ENCODE data around the gene OXLD1.
"Not testable (repeated sequence)": the region's sequence is repeated elsewhere in the genome, so short reads cannot be mapped to it uniquely, and the experiment has no call there.

The OXLD1 gene

DNA sequence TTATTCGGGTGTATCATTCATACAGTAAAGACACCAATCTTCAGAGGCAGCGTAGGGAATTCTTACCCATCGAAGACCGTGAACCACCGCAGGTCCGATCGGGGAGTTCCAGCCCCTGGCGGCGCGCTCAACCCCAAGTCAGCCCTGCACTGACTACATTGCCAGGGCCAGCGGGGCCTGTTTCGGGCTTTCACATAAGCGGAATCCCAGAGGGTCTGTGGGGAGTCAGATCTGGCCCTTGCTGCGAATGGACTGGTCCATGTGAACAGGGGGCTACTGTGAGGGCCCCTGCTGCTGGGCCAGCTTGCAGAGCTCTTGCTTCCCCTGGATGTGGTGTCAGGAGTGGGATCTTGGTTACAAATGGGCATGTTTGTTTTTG lies 17.7 kb downstream of the OXLD1 start:
- no peak for DNase-seq

DNA sequence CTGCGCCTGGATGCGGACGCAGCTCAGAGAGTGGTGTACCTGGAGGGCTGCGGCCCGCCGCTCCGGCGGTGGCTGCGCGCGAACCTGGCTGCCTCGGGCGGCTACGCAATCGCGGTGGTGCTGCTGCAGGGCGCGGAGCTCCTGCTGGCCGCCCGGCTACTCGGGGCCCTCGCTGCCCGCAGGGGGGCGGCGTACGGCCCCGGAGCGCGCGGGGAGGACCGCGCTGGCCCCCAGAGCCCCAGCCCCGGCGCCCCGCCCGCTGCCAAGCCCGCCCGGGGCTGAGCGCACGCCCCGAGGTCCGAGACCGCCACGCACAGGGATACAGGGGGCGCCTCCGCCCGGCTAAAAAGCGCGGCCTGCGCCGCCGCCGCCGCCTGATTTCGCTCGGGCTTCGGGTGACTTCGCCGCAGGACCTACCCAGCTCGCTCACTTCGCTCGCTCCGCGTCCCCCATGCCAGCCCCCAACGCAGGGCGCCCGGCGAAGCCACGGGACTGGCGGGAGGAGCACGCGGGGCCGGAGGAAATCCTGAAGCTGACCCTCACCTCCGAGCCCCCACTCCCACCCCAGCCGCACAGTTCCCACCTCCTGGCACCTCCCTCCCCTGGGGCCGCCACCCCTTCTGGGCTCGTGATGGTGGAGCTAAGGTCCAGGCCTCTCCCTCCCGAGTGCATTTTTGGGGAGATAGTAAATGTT lies 18.2 kb downstream of the OXLD1 start:
- no peak for DNase-seq

DNA sequence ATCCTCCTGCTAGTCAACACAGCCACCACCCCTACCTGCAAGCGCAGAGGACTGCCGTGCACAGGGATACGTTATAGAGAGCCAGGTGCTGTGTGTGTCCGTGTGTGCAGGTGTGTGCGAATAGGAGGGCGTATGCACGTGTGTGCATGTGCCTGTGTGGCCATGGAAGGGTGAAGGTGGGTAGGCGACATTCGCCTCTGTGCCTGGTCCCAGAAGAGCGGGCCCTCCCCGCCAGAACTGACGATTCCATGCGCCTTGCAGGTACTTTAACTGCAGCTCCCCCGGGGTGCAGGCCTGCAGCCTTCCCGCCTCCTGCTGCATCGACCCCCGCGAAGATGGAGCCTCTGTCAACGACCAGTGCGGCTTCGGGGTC lies 18.8 kb downstream of the OXLD1 start:
- DNase-seq = no peak

DNA sequence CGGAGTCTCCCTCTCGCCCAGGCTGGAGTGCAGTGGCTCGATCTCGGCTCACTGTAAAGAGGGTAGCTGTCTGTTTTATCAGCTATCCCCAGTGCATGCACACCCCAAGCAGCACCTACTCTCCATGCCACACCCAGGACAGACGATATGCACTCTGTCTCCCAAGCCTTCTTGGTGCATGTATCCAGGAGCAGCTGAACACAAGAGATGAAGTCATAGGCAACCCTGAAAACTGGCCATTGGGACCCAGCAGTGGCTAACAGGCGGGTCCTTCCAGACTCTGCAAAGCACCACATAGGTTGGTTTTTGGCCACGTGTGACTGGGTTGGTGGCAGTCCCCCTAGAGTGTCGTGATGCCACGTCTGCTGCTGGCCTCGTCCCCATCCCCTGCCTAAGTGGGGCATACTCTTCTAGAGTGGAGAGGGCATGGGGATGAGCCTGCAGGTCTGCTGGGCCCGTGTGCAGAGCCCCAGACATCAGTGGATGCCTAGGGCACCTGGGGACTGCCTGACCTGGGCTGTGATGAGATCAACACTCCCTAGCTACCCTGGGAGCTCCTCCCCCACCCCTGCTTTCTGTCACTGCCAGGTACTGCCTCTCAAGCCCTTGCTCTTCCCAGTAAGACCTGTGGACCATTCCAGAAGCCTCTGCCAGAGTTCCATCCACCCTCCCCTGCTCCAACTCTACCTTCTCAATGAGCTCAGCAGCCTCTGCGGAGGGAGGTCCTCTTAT lies 19.4 kb downstream of the OXLD1 start:
- DNase-seq = no peak

DNA sequence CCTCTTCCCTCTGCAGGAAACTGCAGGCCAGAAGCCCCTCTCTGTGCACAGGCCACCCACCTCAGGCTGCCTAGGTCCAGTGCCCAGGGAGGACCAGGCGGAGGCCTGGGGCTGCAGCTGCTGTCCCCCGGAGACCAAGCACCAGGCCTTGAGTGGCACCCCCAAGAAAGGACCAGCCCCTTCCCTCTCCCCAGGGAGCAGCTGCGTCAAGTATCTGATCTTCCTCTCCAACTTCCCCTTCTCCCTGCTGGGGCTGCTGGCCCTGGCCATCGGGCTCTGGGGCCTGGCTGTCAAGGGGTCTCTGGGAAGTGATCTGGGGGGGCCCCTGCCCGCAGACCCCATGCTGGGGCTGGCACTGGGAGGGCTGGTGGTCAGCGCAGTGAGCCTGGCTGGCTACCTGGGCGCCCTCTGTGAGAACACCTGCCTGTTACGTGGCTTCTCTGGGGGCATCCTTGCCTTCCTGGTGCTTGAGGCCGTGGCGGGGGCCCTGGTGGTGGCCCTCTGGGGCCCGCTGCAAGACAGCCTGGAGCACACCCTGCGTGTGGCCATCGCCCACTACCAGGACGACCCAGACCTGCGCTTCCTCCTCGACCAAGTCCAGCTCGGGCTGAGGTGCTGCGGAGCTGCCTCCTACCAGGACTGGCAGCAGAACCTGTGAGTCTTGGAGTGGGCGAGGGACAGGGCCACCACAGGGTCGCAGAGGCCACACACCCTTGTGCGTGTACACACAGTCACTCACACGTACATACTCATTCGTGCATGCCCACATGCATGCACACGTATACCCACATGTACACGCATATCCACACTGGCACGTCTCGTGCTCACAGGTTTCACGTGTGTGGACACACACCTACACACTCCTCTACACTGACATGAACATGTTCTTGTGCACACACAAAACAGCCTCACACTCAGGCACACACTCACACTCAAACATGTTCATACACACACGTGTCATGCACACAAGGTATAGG lies 21.1 kb downstream of the OXLD1 start:
- DNase-seq = no peak

DNA sequence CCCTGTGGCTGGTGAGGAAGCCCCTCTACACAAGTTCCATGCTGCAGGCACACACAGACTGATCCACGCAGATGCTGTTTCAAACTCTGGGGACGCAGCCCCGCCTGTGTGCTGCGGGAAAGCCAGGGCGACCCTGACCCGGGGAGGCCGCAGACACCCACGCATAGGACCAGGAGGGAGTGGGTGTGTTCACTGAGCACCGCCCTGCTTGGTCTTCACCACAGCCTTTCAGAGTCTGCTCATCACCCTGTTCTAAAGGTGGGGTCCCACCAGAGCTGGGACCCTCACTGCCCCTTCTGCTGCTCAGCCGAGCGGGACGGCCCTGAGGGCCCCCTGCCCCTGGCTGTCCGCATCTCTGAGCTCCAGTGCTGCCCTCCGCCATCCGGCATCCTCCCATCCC lies 21.9 kb downstream of the OXLD1 start:
- no peak for DNase-seq

DNA sequence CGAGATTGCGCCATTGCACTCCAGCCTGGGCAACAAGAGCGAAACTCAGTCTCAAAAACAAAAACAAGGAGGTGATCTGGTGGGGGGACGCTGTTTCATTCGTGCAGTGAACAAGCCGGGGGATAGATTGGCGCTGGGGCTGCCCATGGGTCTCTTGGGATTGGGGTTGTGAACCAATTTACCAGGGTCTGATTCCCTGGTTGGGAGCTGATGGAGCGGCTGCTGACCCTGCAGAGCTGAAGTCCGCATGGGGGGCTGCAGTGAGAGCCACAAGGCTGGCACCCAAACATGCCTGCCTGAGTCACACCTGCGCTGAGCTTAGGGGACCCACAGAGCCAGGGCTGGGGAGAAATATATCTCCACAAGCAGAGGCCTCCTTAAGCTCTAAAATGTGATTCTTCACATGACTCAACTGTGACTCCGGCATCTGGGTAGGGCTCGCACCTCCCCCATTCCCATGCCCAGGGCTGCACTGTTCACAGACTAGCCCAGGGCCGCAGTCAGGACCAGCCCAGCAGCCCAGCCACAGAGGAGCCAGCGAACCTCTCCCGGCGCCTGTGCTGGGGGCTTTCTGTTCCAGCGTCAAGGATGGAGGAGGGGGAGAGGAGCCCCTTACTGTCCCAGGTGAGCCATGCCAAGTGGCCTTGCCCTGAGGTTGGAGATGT lies 24.4 kb downstream of the OXLD1 start:
- DNase-seq = no peak

DNA sequence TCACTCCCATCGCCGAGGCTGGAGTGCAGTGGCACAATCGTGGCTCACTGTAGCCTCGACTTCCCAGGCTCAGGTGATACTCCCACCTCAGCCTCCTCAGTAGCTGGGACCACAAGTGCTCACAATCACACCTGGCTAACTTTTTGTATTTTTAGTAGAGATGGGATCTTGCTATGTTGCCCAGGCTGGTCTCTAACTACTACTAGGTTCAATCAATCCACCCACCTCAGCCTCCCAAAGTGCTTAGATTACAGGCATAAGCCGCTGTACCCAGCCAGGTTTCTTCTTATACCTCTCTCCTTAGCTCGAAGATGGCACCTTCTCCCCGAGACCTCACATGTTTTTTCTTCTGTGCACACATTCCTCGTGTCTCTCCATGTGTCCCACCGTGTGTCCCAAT lies 26.4 kb downstream of the OXLD1 start:
- DNase-seq = no peak

DNA sequence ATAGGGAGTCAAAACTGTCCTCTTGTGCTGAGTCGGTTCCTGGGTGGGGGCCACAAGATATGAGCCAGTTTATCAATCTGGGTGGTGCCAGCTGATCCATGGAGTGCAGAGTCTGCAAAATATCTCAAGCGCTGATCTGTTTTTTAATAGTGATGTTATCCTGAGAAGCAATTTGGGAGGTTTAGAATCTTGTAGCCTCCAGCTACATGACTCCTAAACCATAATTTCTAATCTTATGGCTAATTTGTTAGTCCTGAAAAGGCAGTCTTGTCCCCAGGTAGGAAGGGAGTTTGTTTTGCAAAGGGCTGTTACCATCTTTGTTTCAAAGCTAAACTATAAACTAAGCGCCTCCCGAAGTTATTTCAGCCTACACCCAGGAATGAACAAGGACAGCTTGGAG lies 27.7 kb downstream of the OXLD1 start:
- DNase-seq = no peak

DNA sequence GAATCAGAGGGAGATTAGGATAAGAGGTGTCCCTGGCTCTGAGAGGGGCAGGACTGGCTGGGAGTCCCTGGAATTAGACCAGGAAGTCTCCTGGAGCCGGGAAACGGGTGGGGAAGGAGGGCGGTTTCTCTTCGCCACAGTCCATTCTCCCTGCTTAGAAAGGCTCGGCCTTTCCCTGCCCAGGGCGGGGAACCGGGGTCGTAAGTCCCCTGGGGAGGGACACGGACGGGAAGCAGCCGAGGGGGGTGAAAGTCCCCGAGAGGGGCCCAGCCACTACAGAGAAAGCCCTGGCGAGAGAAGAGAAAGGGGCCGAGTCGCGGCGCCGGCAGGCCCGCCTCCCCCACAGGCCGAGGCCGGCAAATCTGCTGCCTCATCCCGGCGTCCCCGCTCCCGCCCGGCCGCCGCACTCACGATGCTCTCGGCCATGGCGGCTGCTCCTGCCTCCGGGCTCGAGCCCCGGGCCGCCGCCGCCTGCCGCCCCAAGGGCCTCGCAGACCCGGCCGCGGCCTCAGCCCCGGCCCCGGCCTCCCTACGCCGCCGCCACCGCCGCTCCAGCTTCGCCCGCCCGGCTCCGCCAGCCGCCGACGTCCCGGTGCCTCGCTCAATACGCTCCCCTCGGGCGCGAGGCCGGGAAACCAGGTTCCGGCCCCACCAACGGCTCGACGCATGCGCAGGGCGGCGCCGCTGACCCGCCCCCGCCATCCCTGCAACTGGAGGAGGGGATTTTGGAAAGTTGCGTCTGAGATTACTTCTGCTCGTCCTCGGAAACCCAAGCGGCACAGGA lies 29.7 kb downstream of the OXLD1 start, which contains the start of the genes NPLOC4 and TSPAN10:
Gene NPLOC4 (minus strand): TSS at position 608 of the 784 bp plus-strand sequence. CDS start 182 bp downstream, at position 426.
Gene TSPAN10 (plus strand): TSS at position 692 of the 784 bp plus-strand sequence. CDS start 5,217 bp downstream, outside the sequence.
- DNase-seq = peak; percentile 73 to 82

DNA sequence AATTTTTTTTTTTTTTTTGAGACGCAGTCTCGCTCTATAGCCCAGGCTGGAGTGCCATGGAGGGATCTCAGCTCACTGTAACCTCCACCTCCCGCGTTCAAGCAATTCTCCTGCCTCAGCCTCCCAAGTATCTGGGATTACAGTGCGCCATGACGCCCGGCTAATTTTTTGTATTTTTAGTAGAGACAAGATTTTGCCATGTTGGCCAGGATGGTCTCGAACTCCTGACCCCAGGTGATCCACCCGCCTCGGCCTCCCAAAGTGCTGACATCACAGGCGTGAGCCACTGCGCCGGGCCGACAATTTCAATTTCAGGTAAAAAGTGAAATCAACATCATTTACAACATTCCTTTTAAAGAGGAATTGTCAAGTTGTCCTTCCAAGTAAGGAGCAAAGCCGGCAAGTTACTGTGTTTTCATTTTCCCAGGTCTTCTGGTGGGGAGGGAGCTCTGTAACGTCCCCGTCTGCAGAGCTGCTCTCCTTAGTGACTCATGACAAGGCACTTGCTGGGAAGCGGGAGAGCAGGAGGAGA lies 30.4 kb downstream of the OXLD1 start:
- DNase-seq = no peak

DNA sequence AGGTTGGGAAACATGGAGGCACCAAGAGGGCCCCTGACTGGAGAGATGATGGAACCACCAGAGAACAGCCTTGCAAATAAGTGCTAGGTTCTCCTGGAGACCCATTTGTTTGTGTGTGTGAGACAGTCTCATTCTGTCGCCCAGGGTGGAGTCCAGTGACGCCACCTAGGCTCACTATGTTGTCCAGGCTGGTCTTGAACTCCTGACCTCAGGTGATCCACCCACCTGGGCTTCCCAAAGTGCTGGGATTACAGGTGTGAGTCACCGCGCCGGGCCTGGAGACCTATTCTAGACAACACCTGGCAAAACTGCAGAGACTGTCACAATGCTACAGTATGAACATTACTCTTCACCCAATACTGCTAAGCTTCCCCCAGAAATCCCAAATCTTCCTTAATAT lies 31.0 kb downstream of the OXLD1 start:
- DNase-seq = no peak

DNA sequence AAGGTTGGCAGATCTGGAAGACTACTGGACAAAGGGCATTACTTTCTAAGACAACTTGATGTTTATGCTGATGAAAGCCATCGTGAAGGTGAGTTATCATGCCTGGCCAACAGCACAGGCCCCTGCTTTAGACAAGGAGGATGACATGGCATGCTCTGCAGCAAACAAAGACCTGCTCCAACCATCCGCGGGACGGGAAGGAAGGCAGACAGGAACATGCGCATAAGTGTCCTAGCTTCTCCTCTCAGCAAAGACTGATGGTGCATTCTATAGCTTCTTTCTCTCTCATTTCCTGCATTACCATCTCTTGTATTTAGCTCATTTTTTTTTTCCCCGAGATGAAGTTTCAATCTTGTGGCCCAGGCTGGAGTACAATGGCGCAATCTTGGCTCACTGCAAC lies 34.9 kb downstream of the OXLD1 start:
- DNase-seq = no peak

DNA sequence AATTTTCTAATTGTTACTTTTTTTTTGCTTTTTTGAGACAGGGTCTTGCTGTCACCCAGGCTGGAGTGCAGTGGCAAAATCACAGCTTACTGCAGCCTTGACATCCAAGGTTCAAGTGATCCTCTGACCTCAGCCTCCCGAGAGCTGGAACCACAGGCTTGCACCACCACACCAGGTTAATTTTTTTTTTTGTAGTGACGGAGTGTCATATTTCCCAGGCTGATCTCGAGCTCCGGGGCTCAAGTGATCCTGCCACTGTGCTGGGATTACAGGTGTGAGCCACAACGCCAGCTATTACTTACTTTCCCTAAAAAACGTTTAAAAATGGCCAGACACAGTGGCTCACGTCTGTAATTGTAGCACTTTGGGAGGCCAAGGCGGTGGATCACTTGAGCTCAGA lies 36.1 kb downstream of the OXLD1 start:
- DNase-seq = no peak

DNA sequence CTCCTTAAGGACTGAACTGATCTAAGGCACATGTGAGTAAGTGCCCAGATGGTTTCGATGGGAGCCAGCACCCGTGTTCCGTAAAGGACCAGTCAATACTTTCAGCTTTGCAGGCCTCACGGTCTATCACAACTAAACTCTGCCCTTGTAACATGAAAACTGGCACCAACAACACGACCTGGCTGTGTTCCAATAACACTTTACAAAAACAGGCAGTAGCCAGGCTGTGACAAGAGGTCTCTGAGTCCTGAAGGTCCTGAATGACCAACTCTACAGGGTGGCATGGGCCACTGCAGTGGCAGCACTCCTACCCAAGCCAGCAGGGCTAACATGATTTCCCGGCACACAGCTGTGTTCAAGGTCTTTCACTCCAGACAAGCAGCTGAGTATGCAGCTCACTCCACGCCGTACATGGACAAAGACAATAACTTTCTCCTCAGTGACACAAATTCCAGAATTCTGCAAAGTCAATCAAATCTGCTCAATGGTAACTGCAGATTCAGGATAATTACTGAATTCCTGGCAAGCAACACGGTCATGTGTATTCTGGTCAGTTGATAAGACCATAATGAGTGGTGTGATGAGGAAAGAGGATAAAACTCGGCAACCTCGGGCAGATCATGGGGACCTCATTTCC lies 44.8 kb downstream of the OXLD1 start:
- no peak for DNase-seq

DNA sequence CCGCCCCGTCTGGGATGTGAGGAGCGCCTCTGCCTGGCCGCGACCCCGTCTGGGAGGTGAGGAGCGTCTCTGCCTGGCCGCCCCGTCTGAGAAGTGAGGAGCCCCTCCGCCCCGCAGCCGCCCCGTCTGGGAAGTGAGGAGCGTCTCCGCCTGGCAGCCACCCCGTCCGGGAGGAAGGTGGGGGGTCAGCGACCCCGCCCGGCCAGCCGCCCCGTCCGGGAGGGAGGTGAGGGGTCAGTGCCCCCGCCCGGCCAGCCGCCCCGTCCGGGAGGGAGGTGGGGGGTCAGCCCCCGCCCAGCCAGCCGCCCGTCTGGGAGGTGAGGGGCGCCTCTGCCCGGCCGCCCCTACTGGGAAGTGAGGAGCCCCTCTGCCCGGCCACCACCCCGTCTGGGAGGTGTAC lies 48.1 kb downstream of the OXLD1 start:
- not testable (repeated sequence) for DNase-seq

DNA sequence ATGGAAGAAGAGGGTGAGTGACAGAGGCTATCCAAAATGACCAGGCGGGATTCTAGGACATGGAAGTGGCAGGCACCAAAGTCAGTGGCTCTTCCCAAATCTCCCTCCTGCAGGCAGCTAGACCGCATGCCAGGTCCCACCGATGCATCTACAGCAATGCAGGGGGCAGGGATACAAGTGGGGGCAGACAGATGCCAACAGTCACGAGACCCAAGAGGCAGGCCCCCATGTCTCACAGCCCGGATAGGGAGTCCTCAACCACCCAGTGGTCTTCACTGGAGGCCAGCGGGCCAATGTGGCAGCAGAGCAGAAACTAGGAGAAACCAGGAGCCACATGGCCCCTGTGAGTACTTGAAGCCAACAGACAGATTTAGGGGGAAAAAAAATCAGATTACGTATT lies 49.5 kb downstream of the OXLD1 start:
- no peak for DNase-seq

DNA sequence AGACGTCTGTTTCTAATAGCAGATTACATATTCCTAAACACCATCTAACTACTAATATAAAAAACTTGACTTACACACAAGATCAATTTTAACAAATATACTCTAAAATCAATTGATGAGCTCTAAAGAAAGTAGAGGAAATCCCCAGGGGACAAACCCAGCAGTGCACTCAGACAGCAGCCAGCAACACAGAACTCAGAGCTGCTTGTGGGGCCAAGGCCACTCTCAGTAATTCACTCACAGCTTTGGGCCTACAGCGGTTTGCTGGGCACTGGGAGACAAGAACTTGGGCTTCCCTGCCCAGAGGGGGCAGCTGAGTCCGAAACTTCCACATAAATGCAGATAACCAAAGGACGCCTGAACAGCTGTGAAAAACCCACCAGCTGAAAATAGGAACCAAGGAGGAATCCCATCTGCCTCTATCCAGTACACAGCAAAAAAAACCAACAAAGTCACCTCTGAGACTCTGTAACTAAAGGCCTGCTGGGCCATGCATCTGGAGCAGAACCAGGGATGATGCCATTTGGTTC lies 50.9 kb downstream of the OXLD1 start:
- no peak for DNase-seq

Data from AML-193 (cell line).